Suprapubic skin (tissue), 3 donors: ENCODE results near the gene GSTO1.

Experiments used
- POLR2AphosphoS5 ChIP-seq, 3 donors: sonication (generic); formaldehyde crosslinking; IDR thresholded peaks; one replicate each; pipeline ENCODE4 v1.6.1; 2017; ENCODE audit warnings: antibody characterized with exemption in 3 of 3
- TF ChIP-seq, protein P1 (sequence below), 2 donors: fragments of 200-600 bp in 1 of 2; fragments of 450-650 bp in 1 of 2; sonication (generic) in 1 of 2; IDR thresholded peaks; one replicate each; pipeline ENCODE4 v1.5.1; 2016 to 2019; ENCODE audit warnings: antibody characterized with exemption in 2 of 2, mild to moderate bottlenecking in 1 of 2, moderate library complexity in 1 of 2

DNA sequence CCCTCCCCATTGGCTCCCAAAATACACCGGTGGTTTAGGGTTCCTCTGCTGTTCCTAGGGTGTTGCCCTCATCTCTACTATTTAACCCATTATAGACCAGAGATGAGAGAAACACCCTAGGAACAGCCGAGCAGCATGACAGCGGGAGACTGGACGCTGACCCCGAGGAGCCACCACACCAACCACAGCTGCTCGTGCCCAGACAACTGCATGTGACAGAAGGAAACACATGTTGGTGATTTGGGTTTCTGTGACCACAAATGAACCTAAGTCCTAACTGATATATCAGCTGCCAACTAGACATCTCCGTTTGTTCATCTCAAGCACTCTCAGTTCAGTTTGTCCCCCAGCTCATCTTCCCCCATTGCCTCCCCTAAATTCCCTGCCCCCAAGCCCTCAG, 35.9 kb upstream of the GSTO1 start:
- no peak for TF ChIP-seq POLR2AphosphoS5 (IDR thresholded peaks at IDR 0.05)
- TF ChIP-seq, protein P1, sequence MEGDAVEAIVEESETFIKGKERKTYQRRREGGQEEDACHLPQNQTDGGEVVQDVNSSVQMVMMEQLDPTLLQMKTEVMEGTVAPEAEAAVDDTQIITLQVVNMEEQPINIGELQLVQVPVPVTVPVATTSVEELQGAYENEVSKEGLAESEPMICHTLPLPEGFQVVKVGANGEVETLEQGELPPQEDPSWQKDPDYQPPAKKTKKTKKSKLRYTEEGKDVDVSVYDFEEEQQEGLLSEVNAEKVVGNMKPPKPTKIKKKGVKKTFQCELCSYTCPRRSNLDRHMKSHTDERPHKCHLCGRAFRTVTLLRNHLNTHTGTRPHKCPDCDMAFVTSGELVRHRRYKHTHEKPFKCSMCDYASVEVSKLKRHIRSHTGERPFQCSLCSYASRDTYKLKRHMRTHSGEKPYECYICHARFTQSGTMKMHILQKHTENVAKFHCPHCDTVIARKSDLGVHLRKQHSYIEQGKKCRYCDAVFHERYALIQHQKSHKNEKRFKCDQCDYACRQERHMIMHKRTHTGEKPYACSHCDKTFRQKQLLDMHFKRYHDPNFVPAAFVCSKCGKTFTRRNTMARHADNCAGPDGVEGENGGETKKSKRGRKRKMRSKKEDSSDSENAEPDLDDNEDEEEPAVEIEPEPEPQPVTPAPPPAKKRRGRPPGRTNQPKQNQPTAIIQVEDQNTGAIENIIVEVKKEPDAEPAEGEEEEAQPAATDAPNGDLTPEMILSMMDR (IDR thresholded peaks at IDR 0.05), result no peak
